Stimulated activated CD4-positive, alpha-beta T cell treated with anti-CD3 and anti-CD28 coated beads, Interleukin-2, amount 100 ng/mL, for 24 hours (primary cell): ENCODE data around the gene ALPK1.
"Not testable (repeated sequence)": the region's sequence is repeated elsewhere in the genome, so short reads cannot be mapped to it uniquely, and the experiment has no call there.

ENCODE experiments used
- DNase-seq, 2 donors: peaks; one replicate each; pipeline ENCODE4 v3.0.0-alpha.2; 2020

The ALPK1 gene

DNA sequence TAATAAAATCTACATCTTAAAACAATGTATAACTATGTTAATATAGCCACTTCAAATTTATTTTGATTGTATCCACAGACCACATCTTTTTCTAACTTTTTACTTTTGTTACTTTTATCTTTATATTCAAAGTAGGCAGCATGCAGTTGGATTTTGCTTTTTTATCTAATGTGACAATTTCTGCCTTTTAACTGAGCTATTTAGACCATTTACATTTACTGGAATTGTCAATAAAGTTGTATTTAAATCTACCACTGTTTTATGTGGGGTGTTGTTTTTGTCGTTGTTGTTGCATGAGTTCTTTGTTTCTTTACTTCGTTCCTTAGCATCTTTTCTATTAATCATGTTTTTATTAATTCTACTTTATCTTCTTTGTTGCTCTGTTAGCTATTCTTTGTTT is 176.8 kb downstream of the ALPK1 start:
- DNase-seq: no peak

DNA sequence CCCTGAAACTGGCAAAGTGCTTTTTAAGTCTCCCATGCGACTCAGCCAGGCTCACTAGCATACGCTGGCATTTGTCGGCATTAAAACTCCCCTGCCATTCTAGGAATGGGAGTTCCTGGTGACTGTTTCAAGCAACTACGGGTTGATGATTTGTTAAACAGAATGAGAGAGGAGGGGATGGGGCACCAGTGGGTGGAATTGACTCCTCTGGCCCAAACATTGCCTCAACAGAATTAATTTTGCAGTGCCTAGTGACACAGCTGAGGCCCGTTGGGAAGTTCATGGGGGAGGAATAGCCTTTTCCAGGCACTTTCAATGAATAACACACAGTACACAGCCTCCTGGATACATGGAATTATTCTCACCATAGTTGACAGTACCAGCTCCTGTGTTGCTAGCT is 188.8 kb downstream of the ALPK1 start:
- DNase-seq: no peak

DNA sequence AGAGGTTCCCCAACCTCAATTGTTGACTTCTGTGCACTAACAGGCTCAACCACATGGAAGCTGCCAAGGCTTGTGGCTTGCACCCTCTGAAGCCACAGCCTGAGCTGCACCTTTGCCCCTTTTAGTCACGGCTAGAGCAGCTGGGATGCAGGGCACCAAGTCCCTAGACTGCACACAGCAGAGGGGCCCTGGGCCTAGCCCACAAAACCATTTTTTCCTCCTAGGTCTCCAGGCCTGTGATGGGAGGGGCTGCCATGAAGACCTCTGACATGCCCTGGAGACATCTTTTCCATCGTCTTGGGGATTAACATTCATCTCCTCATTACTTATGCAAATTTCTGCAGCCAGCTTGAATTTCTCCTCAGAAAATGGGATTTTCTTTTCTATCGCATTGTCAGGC is 193.6 kb downstream of the ALPK1 start:
- DNase-seq: not testable (repeated sequence)
